Measurements from ENCODE around the gene SEC61G.
A peak's percentile ranks its signal among the peaks of the same experiment; 100 is the strongest.

SEC61G gene

DNA sequence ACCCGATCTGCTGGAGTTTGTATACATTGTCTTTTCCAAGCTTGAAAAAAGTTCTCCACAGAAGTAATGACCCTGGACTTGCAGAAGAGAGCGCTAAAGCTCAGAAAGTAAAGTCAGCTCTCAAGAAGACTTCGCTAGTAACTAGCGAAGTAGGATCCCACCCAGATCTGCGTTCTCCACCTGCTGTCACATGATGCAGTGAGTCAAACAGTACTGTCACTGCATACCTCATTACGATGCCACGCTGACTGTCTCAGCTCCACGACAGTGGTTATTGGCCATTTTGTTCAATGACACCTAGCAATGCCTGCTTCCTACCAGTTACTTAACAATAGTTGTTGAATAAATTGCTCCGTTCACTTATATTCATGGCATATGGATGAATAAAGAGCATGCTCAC lies 29.7 kb upstream of the SEC61G start:
- H3K4me3 ChIP-seq (ENCODE audit: low read length): peak overlapping the region; percentile 23
- H3K4me1 ChIP-seq (ENCODE audit: low read length): peaks cover 14% of the 10 kb centered on the region
- no peaks in the 10 kb centered on the region for H4K20me1 ChIP-seq (ENCODE audit: insufficient read depth, low read length)
- peak overlapping the region; percentile 51; the same call in 1 of the 2 replicates for H2AFZ ChIP-seq (ENCODE audit: low read depth, low read length)
- peak overlapping the region; percentile 63 for H3K4me2 ChIP-seq (ENCODE audit: low read length)
- H3K36me3 ChIP-seq (replicated peaks; ENCODE audit: low read depth, low read length): no peaks in the 10 kb centered on the region
- H3K27me3 ChIP-seq (ENCODE audit: low read depth, low read length): peaks cover 8% of the 10 kb centered on the region; the same call in 1 of the 2 replicates
- H3K9me3 ChIP-seq (ENCODE audit: insufficient read depth, low read length): no peaks in the 10 kb centered on the region
- H3K27ac ChIP-seq (ENCODE audit: low read length): no peak overlapping the region
- H3K79me2 ChIP-seq (ENCODE audit: low read length): no peaks in the 10 kb centered on the region
- no peak overlapping the region for H3K9ac ChIP-seq (ENCODE audit: low read length)
- no peak for TF ChIP-seq EZH2phosphoT487 (IDR thresholded peaks at IDR 0.05; ENCODE audit: low read depth)
- TF ChIP-seq, protein P1, sequence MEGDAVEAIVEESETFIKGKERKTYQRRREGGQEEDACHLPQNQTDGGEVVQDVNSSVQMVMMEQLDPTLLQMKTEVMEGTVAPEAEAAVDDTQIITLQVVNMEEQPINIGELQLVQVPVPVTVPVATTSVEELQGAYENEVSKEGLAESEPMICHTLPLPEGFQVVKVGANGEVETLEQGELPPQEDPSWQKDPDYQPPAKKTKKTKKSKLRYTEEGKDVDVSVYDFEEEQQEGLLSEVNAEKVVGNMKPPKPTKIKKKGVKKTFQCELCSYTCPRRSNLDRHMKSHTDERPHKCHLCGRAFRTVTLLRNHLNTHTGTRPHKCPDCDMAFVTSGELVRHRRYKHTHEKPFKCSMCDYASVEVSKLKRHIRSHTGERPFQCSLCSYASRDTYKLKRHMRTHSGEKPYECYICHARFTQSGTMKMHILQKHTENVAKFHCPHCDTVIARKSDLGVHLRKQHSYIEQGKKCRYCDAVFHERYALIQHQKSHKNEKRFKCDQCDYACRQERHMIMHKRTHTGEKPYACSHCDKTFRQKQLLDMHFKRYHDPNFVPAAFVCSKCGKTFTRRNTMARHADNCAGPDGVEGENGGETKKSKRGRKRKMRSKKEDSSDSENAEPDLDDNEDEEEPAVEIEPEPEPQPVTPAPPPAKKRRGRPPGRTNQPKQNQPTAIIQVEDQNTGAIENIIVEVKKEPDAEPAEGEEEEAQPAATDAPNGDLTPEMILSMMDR (IDR thresholded peaks at IDR 0.05; ENCODE audit: low read depth, low read length): peak; percentile 83

DNA sequence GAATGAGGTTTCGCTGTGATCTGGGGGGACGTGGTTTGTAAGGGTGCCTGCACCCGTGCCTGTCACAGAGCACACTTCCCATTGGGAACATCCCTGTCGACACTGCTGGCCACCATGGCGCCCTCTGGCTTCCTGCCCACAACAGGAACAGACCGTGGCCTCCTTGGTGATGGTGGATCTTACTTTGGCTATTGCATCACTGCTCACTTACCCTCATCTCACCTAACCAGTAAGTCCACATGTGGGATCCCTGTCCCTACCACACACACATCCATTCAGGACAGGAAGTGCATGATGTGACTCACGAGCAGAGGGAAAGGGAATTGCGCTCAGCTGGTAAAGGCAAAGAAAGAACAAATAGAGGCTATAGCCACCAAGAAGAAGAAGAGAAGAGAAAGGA lies 26.2 kb upstream of the SEC61G start:
- H3K4me3 ChIP-seq (ENCODE audit: low read length): no peak overlapping the region
- no peak overlapping the region for H3K9ac ChIP-seq (ENCODE audit: low read length)
- no peaks in the 10 kb centered on the region for H4K20me1 ChIP-seq (ENCODE audit: insufficient read depth, low read length)
- H3K36me3 ChIP-seq (replicated peaks; ENCODE audit: low read depth, low read length): no peaks in the 10 kb centered on the region
- H3K27me3 ChIP-seq (ENCODE audit: low read depth, low read length): peaks cover 8% of the 10 kb centered on the region; the same call in 1 of the 2 replicates
- H3K27ac ChIP-seq (ENCODE audit: low read length): no peak overlapping the region
- H3K4me1 ChIP-seq (ENCODE audit: low read length): peaks cover 14% of the 10 kb centered on the region
- no peaks in the 10 kb centered on the region for H3K79me2 ChIP-seq (ENCODE audit: low read length)
- H2AFZ ChIP-seq (ENCODE audit: low read depth, low read length): no peak overlapping the region
- no peaks in the 10 kb centered on the region for H3K9me3 ChIP-seq (ENCODE audit: insufficient read depth, low read length)
- TF ChIP-seq, protein P1 (IDR thresholded peaks at IDR 0.05; ENCODE audit: low read depth, low read length): 0 out of 2 replicates have a peak, but pooled peaks have one; percentile 9
- TF ChIP-seq EZH2phosphoT487 (IDR thresholded peaks at IDR 0.05; ENCODE audit: low read depth): no peak
- H3K4me2 ChIP-seq (ENCODE audit: low read length): no peak overlapping the region

DNA sequence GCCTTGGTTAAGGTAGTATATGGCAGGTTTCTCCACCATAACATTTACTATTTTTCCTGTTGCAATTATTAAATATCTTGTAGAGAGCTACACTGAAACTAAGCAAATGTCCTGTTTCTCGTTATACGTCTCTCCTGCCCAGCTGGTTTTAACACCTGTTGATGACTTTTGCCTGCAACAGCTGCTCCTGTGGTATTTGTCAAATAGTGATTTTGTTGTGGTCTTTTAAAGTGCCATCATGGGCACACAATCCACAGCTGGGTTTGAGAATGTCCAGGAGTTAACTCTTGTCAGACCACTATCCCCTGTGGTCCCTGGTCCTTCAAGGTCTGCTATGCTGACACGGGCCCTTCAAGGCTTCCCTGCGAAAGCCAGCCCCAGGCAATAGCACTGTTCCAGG lies 24.9 kb upstream of the SEC61G start:
- Histone ChIP-seq H3K36me3 (replicated peaks; ENCODE audit: low read depth, low read length) (no peaks in the 10 kb centered on the region), H3K4me2 (ENCODE audit: low read length) (no peak overlapping the region), H2AFZ (ENCODE audit: low read depth, low read length) (no peak overlapping the region), H3K79me2 (ENCODE audit: low read length) (no peaks in the 10 kb centered on the region), H3K9me3 (ENCODE audit: insufficient read depth, low read length) (no peaks in the 10 kb centered on the region), H3K27me3 (ENCODE audit: low read depth, low read length) (no peaks in the 10 kb centered on the region; the same call in 1 of the 2 replicates), H4K20me1 (ENCODE audit: insufficient read depth, low read length) (no peaks in the 10 kb centered on the region), H3K9ac (ENCODE audit: low read length) (no peak overlapping the region), H3K4me3 (ENCODE audit: low read length) (no peak overlapping the region), H3K4me1 (ENCODE audit: low read length) (peaks cover 12% of the 10 kb centered on the region), H3K27ac (ENCODE audit: low read length) (no peak overlapping the region)
- TF ChIP-seq, protein P1 (IDR thresholded peaks at IDR 0.05; ENCODE audit: low read depth, low read length): no peak
- no peak for TF ChIP-seq EZH2phosphoT487 (IDR thresholded peaks at IDR 0.05; ENCODE audit: low read depth)

DNA sequence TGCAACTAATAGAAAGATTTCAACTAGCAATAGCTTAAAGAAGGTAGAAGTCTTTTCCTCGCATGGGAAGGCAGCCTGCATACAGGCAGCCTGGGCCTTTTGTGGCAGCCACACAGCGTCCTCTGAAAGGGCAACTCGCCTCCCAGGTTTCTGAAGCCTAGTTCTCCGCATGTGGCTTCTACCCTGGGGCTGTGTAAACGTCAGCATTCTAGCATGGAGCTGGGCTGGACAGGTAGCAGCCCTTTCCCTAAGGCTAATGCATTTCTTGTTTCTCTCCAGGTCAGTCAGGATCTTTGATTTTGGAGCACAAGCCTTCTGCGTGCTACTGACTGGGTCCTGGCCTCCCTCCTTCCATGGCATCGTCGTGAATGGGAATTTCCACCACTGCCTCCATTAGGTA lies 23.8 kb upstream of the SEC61G start:
- no peak overlapping the region for H3K4me2 ChIP-seq (ENCODE audit: low read length)
- no peak overlapping the region for H3K9ac ChIP-seq (ENCODE audit: low read length)
- no peaks in the 10 kb centered on the region; the same call in 1 of the 2 replicates for H3K27me3 ChIP-seq (ENCODE audit: low read depth, low read length)
- no peaks in the 10 kb centered on the region for H3K9me3 ChIP-seq (ENCODE audit: insufficient read depth, low read length)
- no peak overlapping the region for H2AFZ ChIP-seq (ENCODE audit: low read depth, low read length)
- peaks cover 8% of the 10 kb centered on the region for H3K4me1 ChIP-seq (ENCODE audit: low read length)
- H3K27ac ChIP-seq (ENCODE audit: low read length): no peak overlapping the region
- H4K20me1 ChIP-seq (ENCODE audit: insufficient read depth, low read length): no peaks in the 10 kb centered on the region
- H3K4me3 ChIP-seq (ENCODE audit: low read length): no peak overlapping the region
- no peaks in the 10 kb centered on the region for H3K79me2 ChIP-seq (ENCODE audit: low read length)
- TF ChIP-seq EZH2phosphoT487 (IDR thresholded peaks at IDR 0.05; ENCODE audit: low read depth): no peak
- TF ChIP-seq, protein P1 (IDR thresholded peaks at IDR 0.05; ENCODE audit: low read depth, low read length): no peak
- H3K36me3 ChIP-seq (replicated peaks; ENCODE audit: low read depth, low read length): no peaks in the 10 kb centered on the region

Data from OCI-LY3 (cell line).